GM12874 (cell line): ENCODE measurements around the gene RCSD1.

Experiments used
- TF ChIP-seq, protein P1 (sequence below): IDR thresholded peaks from 2 replicates; pipeline ENCODE4 v1.5.1; 2011; ENCODE audit warnings: low read depth, mild to moderate bottlenecking, control low read depth, low read length, moderate library complexity; ENCODE audit not compliant: insufficient read depth

The RCSD1 gene

DNA sequence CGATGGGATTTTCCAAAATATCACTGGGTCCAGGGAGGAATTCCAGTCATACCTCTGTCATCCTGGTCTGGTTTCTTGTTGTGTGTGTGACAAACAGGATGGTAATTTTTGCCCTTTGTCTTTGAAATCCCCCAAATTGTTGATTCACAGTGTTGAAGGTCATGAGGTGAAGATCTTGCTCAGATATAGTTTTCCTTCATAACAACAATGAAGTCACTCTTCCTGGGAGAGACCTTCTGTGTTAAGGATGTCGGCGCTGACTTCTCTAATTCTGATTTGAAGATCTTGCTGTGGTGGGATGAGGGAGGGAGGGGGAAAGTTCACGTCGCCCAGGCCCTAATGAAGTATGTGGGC, 59.5 kb downstream of the RCSD1 start:
- TF ChIP-seq, protein P1, sequence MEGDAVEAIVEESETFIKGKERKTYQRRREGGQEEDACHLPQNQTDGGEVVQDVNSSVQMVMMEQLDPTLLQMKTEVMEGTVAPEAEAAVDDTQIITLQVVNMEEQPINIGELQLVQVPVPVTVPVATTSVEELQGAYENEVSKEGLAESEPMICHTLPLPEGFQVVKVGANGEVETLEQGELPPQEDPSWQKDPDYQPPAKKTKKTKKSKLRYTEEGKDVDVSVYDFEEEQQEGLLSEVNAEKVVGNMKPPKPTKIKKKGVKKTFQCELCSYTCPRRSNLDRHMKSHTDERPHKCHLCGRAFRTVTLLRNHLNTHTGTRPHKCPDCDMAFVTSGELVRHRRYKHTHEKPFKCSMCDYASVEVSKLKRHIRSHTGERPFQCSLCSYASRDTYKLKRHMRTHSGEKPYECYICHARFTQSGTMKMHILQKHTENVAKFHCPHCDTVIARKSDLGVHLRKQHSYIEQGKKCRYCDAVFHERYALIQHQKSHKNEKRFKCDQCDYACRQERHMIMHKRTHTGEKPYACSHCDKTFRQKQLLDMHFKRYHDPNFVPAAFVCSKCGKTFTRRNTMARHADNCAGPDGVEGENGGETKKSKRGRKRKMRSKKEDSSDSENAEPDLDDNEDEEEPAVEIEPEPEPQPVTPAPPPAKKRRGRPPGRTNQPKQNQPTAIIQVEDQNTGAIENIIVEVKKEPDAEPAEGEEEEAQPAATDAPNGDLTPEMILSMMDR, result no peak

DNA sequence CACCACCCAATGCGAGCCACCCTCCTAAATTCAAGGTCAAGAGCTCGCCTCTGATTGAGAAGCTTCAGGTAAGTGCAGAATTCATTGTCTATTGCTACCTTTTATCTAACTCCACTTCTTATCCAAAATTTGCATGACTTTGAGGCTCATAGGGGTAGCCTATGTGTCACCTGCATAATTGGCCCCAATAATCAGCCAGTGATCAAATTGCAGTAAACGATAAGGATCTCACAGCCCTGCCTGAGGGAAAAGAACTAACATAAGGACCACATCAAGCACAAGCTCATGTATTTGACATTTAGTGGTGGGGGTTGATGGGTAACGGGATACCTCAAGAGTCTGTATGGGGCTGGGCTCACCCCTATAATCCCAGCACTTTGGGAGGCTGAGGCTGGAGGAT, 60.0 kb downstream of the RCSD1 start:
- TF ChIP-seq, protein P1, result no peak

DNA sequence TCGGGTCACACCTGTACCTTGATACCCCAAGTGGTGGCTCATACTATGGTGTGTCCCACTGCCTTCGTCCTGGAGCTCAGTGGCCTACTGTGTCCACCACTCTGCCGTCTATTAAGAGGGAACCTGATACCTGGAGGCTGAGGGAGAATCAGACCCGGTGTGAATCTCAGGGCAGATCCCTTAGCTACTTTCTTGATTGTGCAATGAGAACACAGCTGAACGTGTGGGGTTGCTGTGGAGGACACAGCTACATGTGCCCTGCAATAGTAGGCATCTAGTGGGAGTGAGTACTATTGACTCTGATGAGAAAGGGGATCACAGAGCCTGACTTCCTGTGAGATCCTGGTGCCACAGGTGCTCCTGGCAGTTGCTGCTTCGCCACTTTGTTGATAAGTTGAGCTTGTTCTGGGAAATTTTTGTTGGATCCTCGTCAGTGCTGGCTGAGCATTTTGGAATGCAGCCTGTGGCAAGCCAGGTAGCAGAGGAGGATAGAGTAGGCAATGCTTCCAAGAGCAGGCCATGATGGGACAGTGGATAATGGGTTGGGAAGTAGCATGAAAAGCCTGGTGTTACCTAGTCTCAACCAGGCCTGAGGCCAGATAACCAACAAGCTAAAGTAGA, 63.5 kb downstream of the RCSD1 start:
- TF ChIP-seq, protein P1, result no peak

DNA sequence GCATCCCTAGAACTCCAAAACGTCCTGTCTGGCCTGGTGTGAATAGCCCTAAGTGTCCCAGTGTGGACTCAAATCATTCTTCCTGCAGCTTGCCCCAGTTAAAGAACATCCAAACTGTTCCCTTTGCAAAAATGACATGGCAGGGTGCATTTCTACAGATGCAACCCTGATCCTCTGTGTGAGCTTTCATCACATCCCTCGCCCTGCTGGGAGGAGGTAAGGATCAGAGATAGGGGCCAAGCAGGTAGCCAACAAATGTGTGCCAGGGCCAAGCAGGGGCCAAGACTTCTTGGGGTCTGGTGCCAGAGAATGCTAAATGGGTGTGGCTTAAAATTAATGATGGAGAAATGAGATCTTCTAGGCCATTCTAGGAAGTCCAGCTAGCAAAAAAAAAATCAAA, 64.7 kb downstream of the RCSD1 start:
- TF ChIP-seq, protein P1, result no peak

DNA sequence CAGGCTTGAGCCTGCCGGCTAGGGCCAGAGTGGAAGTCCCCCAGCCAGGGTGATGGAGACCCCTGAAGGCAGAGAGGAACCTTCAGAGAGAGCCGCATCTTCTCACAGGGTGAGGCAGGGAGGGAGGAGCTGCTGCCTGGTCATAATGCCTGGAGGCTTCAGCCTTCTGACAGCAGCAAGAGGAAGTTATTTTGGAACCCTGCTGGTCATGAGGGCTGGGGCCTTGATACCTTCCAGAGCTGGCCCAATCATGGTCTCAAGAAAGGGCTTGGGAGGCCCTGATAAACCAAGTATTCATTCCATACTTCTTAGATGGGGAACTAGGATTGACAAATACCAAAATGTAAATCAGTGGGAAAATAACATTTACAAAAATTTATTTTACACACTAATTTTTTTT, 65.1 kb downstream of the RCSD1 start:
- TF ChIP-seq, protein P1, result no peak

DNA sequence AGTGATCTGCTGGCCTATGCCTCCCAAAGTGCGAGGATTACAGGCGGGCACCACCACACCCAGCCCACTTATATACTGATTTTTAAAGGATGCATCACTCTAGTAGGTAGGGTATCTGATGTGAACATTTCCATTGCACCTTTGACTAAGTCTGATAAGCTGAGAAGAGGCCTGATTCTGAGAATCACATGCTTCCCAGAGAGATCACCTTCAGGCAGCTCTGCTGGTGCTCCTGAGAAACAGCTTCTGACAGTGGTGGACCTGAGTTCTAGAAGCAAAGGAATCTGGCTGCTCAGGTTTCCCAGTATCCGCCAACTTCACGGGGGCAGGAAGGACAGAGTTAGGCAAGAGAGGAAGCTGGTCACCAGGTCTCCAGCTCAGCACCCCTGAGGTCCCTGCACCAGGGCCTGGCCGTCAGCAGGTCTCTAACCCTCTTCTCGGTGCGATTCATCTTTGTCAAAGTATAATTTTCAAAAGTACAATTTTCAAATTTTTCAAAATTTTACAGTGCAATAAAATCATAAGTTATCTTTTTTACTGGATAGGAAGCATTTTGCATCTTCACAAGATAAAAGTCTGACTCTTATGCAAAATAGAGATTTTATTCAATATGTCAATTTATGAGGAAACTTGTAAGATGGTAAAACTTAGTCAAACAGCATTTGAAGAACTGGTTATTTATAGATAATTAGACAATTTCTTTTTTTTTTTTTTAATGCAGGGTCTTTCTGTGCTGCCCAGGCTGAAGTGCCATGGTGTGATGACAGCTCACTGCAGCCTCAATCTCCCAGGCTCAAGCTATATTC, 65.9 kb downstream of the RCSD1 start:
- TF ChIP-seq, protein P1, result no peak

DNA sequence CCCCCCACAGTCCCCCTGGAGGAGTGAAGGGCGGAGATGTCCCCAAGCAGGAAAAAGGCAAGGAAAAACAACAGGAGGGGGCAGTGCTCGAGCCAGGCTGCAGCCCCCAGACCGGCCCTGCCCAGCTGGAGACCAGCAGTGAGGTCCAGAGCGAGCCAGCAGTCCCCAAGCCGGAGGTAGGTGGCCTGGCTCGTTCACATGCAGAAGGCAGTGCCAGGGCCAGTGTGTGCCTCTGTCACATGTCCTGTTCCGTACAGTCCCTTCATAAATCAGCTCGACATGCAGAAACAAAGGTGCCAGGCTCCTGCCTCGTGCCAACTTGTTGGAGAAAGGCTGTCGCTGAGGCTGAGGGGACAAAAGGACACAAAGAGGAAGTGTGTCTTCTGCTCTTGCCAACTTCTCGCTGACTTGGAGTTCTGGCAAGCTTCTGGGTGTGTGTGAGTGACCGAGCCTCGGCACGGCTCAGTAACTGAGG, 67.7 kb downstream of the RCSD1 start:
- TF ChIP-seq, protein P1, result no peak
